ENCODE measurements around the gene KRTAP1-4.
"Not testable (repeated sequence)": the region's sequence is repeated elsewhere in the genome, so short reads cannot be mapped to it uniquely, and the experiment has no call there.

KRTAP1-4 gene

GRCh38 chr17:41029633-41030245, at the start of gene KRTAP1-4:
Gene KRTAP1-4 (minus strand): TSS chr17:41030195. CDS start chr17:41030078, 117 bp downstream.
- no peak for DNase-seq (ENCODE audit: low read depth in 2 of 2)

- DNase-seq (ENCODE audit: low read depth in 2 of 2) = no peak
Observed at GRCh38 chr17:41076788-41077187, 46.8 kb upstream of the KRTAP1-4 start.

DNA sequence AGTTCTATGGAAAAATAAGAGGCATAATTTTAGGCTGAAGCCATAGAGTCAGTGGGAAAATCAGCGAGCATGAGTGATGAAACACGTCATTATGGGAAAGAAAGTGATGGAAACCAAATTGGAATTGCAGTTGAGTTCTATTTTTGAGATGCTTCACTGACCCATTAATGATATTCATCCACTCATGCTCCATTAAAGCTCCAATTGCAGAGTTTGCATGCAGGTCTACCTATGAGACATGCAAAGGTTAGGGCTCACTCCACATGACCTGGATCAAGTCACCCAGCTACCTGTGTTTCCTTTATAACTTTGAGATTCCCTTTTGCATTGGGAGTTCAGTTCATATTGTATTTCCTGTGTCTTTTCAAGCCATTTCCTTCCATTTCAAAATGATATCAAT, 43.7 kb upstream of the KRTAP1-4 start:
- no peak for DNase-seq (ENCODE audit: low read depth in 2 of 2)

GRCh38 chr17:41071606-41072360, 41.8 kb upstream of the KRTAP1-4 start:
- DNase-seq (ENCODE audit: low read depth in 2 of 2) = no peak

DNA sequence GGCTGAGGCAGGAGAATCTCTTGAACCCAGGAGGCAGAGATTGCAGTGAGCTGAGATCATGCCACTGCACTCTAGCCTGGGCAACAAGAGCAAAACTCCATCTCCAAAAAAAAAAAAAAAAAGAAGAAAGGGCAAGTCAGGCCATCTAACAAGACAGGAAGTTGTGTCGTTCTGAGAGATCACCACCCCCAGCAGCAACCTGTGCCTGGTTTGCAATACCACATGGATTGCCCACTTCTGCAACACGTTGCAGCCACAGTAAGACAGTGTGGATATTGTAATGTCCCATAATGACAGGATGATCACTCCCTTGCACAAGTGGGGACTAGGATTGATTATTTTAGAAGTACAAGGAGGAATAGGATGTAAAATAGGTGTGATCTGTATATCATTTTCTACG, 39.0 kb upstream of the KRTAP1-4 start:
- no peak for DNase-seq (ENCODE audit: low read depth in 2 of 2)

GRCh38 chr17:41067281-41067680, 37.3 kb upstream of the KRTAP1-4 start:
- no peak for DNase-seq (ENCODE audit: low read depth in 2 of 2)

- DNase-seq (ENCODE audit: low read depth in 2 of 2) = no peak
Observed at GRCh38 chr17:41065829-41066624, 36.0 kb upstream of the KRTAP1-4 start, which contains the start of gene KRTAP2-4. Gene KRTAP2-4 (minus strand): TSS chr17:41065879. CDS start chr17:41065845, 34 bp downstream.

DNA sequence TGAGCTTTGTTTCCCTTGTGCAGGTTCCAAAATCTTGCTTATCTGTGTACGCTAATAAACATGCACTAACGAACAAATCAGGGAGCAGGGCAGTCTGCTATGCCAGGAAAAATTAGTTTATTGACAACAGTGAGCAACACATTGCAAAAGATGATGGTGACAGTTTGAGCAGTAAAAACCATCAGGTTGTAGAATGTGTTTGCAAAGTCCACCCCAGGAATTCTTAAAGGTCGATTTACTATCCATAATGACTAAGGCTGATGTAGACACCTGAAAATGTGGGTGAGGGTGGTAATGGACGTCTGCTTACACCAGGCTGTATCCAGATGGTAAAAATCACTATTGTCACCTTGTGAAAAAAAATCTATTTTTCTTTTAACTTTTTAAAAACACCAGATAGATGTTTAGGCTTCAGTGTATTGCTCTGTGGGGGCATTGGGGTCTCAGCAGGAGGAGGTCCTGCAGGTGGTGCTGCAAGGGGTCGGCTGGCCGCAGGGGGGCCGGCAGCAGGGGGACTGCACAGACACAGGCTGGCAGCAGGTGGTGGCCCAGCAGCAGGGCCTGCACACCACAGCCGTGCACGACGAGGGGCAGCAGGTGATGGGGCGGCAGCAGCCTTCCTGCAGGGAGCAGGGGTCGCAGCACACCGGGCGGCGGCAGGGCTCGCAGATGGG, 35.2 kb upstream of the KRTAP1-4 start:
- not testable (repeated sequence) for DNase-seq (ENCODE audit: low read depth in 2 of 2)

GRCh38 chr17:41064301-41064700, 34.3 kb upstream of the KRTAP1-4 start:
- DNase-seq (ENCODE audit: low read depth in 2 of 2) = no peak

- DNase-seq (ENCODE audit: low read depth in 2 of 2) = no peak
Observed at GRCh38 chr17:41063449-41063848, 33.5 kb upstream of the KRTAP1-4 start.

DNA sequence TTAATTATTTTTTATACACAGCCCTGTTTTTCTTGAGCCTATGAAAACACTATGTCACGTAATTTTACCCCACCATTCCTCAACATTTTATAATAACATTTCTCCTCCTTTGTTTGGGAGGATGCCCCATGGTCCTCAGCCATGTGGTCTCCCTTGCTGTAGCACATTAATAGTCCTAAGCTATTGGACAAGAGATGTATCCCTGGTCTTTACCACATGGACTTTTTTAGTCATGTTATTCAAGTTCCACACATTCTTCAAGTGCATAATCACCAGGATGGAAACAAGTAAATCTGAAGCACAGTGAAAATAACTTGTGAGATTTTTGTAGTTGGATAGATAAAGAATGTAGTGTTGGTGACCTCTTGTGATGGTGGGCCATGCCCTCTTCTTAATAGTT, 32.0 kb upstream of the KRTAP1-4 start:
- DNase-seq (ENCODE audit: low read depth in 2 of 2) = no peak

- no peak for DNase-seq (ENCODE audit: low read depth in 2 of 2)
Observed at GRCh38 chr17:41060052-41060604, 30.1 kb upstream of the KRTAP1-4 start, which contains the start of gene KRTAP2-3. Gene KRTAP2-3 (minus strand): TSS chr17:41060114. CDS start chr17:41060050, 64 bp downstream.

- DNase-seq (ENCODE audit: low read depth in 2 of 2) = not testable (repeated sequence)
Observed at GRCh38 chr17:41059276-41060051, 29.5 kb upstream of the KRTAP1-4 start.

DNA sequence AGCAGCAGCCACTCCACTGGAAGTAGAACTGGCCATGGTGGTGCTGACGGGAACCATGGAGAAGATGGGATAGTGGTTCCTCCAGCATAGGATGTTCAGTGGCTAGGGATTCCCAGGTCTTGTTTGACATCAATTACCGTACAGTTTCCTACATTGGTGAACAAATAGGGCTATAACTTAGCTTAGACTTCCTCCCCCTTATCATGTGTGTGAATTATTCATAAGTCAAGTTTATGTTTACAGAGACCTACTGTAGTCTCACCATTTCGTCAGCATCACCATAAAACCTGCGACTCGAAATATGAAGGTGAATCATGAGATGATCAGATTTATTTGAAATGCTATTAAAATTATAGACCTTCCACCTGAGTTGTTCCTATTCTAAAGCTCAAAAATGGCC, 28.7 kb upstream of the KRTAP1-4 start:
- DNase-seq (ENCODE audit: low read depth in 2 of 2) = no peak

GRCh38 chr17:41057547-41057946, 27.6 kb upstream of the KRTAP1-4 start:
- no peak for DNase-seq (ENCODE audit: low read depth in 2 of 2)

DNA sequence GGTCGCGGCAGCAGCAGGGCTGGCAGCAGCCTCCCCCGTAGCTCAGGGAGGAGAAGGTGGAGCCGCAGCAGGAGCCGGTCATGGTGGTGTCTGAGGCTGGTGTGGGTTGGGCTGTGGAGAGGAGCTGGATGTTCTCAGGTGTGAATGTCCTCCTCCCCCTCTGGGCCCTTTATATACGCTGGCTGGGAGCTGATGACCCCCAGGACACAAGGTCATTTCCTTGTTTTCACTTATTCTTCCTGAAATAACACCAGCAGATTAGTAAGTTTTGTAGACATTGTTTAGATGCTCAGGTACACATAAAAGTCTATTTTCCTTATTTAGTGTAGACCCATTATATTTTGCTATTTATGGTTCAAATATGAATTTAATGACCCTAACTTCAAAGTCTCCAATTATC, 25.1 kb upstream of the KRTAP1-4 start, which contains the start of gene KRTAP2-2:
TSS of gene KRTAP2-2 (minus strand) at position 101 of the 400 bp plus-strand sequence. CDS start at position 82, 19 bp downstream.
- DNase-seq (ENCODE audit: low read depth in 2 of 2) = not testable (repeated sequence)

DNA sequence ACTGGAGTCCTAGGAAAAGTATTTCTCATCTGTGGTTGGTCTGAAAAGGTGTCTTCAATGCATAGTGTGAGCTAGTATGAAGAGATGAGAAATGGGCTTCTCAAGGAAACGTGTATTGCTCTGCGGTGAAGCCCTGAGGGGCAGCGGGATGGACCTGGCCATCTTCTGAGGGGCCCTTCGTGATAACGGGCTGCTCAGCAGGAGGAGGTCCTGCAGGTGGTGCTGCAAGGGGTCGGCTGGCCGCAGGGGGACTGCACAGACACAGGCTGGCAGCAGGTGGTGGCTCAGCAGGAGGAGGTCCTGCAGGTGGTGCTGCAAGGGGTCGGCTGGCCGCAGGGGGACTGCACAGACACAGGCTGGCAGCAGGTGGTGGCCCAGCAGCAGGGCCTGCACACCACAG, 24.6 kb upstream of the KRTAP1-4 start:
- DNase-seq (ENCODE audit: low read depth in 2 of 2) = not testable (repeated sequence)

- DNase-seq (ENCODE audit: low read depth in 2 of 2) = no peak
Observed at GRCh38 chr17:41054025-41054424, 24.0 kb upstream of the KRTAP1-4 start.

- no peak for DNase-seq (ENCODE audit: low read depth in 2 of 2)
Observed at GRCh38 chr17:41052566-41052965, 22.6 kb upstream of the KRTAP1-4 start.

- no peak for DNase-seq (ENCODE audit: low read depth in 2 of 2)
Observed at GRCh38 chr17:41049110-41049509, 19.1 kb upstream of the KRTAP1-4 start.

All from stimulated activated CD4-positive, alpha-beta T cell treated with anti-CD3 and anti-CD28 coated beads, Interleukin-12 subunit alpha, Interleukin-12 subunit beta, amount 100 ng/mL, for 24 hours (primary cell).